GM19372 (cell line): Measurements from ENCODE around the gene SMG7.
"Not testable (repeated sequence)": the region's sequence is repeated elsewhere in the genome, so short reads cannot be mapped to it uniquely, and the experiment has no call there.

Experiments used
- ATAC-seq: cut with Tn5 transposase; IDR thresholded peaks from one replicate; pipeline ENCODE4 v1.9.1; 2021; ENCODE audit warnings: mild to moderate bottlenecking, low read depth, moderate library complexity; ENCODE audit not compliant: unreplicated experiment

The SMG7 gene

DNA sequence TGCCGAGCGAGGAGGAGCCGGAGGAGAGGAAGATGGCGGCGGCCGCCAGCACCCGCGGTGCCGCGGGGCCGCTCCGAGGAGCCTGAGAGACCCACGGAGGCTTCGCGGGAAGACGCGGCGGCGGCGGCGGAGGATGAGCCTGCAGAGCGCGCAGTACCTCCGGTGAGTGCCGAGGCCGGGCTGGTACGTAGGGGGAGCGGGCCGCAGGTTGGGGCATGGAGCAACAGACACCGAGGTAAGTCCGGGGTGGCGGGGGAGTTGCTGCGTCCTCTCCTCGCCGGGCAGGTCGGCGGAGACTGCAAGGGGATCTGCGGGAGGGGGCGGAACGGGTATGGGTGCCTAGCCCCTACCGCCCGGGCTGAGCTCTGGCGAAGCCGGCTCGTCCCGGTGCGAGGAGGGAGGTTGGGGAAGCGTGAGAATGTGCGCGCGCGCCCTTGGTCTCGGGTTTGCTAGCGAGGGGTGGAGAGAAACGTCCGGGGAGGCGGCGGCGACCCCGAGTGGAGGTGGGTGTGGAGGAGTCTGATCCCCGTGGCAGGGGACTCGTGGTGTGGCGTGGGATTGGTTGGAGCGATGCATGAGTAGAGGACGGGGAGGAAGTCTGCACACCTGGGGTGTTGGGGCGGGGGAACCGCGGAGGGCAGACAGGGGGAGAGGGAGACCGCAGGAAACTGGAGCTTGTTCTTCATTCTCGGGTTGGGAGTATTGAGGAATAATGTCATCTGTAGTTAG lies at the start of gene SMG7:
TSS of gene SMG7 (plus strand) at position 12 of the 729 bp plus-strand sequence. CDS start at position 134, 122 bp downstream.
- ATAC-seq, result peak; percentile 14

DNA sequence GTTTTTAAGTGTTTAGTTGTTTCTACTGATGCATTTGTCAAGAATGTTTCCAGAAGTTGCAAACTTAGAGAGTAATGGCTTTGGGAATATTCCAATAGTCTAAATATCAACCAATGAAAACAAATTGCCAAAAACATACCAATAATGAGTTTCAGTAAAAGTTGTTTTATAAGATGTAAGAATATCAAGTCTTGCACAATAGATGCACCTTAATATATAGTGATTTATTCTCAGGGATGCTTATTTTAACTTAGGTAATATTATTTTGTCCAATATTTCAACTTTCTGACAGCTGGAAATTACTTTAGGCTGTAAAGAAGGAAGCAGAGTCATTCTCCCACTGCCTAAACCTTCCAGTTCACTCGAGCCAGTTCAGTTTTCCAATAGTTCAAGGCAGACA lies 48.8 kb upstream of the SMG7 start:
- ATAC-seq, result no peak

DNA sequence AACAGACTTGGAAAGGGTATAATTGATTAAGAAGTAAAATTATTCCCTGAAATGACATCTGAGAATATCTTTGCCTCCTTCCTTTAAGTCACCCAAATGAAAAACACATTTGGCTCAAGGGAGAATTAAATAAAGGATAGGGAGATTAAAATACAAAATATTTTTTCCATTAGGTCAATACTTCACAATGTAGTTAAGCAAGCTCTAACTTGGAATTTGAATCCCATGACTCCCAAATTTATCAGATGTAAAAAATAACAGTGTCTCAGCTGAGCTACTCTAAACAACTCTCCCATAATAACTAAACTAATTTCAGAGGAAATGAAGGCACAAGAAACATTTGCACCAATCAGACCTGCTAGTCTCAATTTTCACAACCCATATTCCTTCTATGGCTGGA lies 47.6 kb upstream of the SMG7 start:
- no peak for ATAC-seq

DNA sequence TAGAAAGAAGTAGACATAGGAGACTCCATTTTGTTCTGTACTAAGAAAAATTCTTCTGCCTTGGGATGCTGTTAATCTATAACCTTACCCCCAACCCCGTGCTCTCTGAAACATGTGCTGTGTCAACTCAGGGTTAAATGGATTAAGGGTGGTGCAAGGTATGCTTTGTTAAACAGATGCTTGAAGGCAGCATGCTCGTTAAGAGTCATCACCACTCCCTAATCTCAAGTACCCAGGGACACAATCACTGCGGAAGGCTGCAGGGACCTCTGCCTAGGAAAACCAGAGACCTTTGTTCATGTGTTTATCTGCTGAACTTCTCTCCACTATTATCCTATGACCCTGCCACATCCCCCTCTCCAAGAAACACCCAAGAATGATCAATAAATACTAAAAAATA lies 44.7 kb upstream of the SMG7 start:
- not testable (repeated sequence) for ATAC-seq

- no peak for ATAC-seq
Measured at GRCh38 chr1:183431840-183432547, 40.3 kb upstream of the SMG7 start.

DNA sequence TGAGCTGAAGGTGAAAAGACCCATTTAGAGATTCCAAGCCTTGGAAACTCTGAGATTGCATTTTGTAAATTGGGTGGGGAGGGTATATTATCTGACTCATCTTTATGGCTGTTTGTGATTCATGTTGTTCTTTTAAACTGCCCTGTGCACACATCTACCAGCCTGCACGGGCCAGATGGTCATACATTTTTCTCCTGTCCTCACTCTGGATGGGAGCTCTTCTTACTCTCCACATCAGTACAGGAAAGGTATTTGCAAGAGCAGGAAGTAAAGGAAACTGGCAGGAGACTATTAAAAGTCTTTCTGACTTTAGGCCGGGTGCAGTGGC lies 39.8 kb upstream of the SMG7 start:
- ATAC-seq, result no peak

- ATAC-seq, result no peak
Measured at GRCh38 chr1:183433703-183434102, 38.6 kb upstream of the SMG7 start.

GRCh38 chr1:183435497-183435896 lies 36.8 kb upstream of the SMG7 start:
- no peak for ATAC-seq

DNA sequence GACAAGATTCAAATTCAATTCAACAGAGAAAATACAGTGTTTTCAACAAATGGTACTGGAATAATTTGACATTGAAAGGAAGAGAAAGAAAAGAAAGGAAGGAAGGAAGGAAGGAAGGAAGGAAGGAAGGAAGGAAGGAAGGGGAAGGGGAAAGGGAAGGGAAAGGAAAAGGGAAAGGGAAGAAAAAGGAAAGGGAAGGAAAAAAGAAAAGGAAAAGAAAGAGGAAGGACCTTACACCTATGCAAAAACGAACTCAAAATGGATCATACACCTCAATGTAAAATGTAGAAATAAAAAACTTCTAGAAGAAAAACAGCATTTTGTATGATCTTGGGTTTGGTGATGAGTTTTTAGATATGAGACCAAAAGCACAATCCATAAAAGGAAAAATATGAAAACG lies 34.2 kb upstream of the SMG7 start:
- ATAC-seq, result no peak

GRCh38 chr1:183443011-183443410 lies 29.3 kb upstream of the SMG7 start:
- ATAC-seq, result no peak

DNA sequence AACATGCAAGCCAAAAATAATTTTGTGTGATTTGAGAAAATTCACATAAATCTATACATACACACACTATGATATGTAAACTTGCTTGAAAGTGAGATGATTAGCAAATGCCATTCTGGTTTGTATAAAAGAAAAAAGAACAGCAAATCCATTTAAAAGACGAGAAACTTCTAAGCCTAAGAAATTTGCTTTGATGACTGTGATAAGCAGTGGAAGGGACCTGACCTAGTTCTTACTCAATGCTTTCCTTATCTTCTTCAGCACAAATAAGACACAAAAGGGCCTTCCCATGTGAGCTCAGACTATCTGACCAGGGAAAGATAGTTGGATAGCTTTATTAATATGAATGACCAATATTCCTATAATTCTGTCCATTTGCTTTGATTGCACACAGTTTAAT lies 28.8 kb upstream of the SMG7 start:
- ATAC-seq, result no peak

GRCh38 chr1:183444243-183444642 lies 28.1 kb upstream of the SMG7 start:
- ATAC-seq, result no peak

- no peak for ATAC-seq
Measured at GRCh38 chr1:183449223-183449770, 23.0 kb upstream of the SMG7 start.

- no peak for ATAC-seq
Measured at GRCh38 chr1:183450093-183450492, 22.2 kb upstream of the SMG7 start.

- ATAC-seq, result no peak
Measured at GRCh38 chr1:183454377-183454776, 17.9 kb upstream of the SMG7 start.

GRCh38 chr1:183456826-183457225 lies 15.5 kb upstream of the SMG7 start:
- no peak for ATAC-seq

GRCh38 chr1:183457449-183457848 lies 14.8 kb upstream of the SMG7 start:
- no peak for ATAC-seq

- ATAC-seq, result no peak
Measured at GRCh38 chr1:183460596-183460995, 11.7 kb upstream of the SMG7 start.

DNA sequence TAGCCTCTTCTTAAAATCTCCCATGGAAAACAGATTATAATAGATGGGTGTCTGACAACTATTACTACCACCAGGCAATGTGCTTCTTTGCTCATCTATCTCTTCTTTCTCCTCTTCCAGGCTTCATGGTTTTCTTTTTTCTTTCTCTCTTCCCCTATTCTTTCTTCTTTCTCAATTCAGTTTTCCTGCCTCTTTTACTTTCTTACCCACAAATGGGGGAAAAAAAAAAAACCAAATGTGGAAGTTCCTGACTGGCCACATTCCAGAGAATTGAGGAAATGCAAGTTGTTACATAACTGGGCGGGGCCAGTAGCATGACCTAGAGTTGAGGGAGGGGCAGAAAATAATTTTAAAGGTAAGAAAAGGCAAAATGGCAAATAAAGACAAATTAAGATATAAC lies 10.9 kb upstream of the SMG7 start:
- no peak for ATAC-seq

DNA sequence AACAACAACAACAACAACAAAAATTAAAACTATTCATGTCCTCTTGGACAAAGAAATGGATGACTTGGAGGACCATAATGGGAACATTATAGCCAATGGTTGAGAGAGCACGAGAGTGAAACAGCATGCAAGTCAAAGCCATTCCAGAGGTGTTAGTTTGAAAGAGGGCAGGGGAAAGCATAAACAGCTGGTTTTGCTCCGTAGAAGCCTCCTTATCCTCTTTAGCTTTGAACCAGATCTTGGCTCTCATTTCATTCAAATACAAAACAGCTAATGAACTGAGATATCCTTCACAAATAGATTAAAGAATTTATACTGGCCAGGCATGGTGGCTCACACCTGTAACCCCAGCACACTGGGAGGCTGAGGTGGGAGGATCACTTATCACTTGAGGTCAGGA lies 8.7 kb upstream of the SMG7 start:
- ATAC-seq, result no peak

GRCh38 chr1:183466781-183467180 lies 5.5 kb upstream of the SMG7 start:
- no peak for ATAC-seq

- no peak for ATAC-seq
Measured at GRCh38 chr1:183467687-183468086, 4.6 kb upstream of the SMG7 start.
